Activated CD8-positive, alpha-beta memory T cell treated with anti-CD3 and anti-CD28 coated beads, Interleukin-2, amount 50 U/mL, for 24 hours (primary cell): ENCODE results near the gene DDX25.
A peak's percentile ranks its signal among the peaks of the same experiment; 100 is the strongest.
"Not testable (repeated sequence)": the region's sequence is repeated elsewhere in the genome, so short reads cannot be mapped to it uniquely, and the experiment has no call there.

Experiments
- DNase-seq: peaks from one replicate; pipeline ENCODE4 v3.0.0-alpha.2; 2020; ENCODE audit errors: extremely low read depth

DDX25 gene

DNA sequence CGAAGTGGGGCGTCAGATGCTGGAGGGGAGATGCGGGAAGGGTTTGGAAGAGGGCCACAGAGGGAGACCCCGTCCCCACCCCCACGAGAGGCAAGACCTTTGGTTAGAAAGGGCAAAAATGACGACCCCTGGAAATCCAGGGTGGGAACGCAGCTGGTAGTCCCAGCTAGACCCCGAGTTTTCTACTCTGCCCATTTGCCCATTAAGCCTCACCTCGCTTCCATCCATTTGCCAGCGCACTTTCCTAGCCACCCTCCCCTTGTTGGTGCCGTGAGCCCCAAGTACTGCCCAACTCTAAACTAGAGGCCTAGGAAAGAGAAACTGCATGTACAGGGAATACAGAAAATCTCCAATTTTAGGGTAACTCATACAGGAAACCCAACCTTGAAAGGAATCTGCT is 370 bp downstream of the DDX25 start:
- DNase-seq = no peak

GRCh38 chr11:125910226-125910849 is 6.0 kb downstream of the DDX25 start:
- no peak for DNase-seq

GRCh38 chr11:125914601-125915000 is 10.3 kb downstream of the DDX25 start:
- DNase-seq = not testable (repeated sequence)

- no peak for DNase-seq
Measured at GRCh38 chr11:125916683-125917347, 12.5 kb downstream of the DDX25 start.

- no peak for DNase-seq
Measured at GRCh38 chr11:125918140-125918840, 14.0 kb downstream of the DDX25 start.

DNA sequence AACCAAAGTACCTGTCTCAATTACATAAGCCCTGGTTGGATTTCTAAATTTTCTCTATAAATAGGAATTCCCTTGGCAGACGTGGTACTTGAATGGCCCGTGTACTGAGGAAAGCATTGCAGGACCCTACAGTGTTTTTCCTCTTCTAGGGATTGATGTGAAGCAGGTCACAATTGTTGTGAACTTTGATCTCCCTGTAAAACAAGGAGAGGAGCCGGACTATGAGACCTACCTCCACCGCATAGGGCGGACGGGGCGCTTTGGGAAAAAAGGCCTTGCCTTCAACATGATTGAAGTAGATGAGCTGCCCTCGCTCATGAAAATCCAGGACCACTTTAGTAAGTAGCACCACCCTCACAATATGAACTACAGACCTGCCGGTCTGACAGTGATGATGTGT is 16.7 kb downstream of the DDX25 start:
- DNase-seq = no peak

- no peak for DNase-seq
Measured at GRCh38 chr11:125922156-125922555, 17.8 kb downstream of the DDX25 start.

- DNase-seq = no peak
Measured at GRCh38 chr11:125923012-125923579, 18.8 kb downstream of the DDX25 start.

GRCh38 chr11:125923633-125924032 is 19.3 kb downstream of the DDX25 start:
- no peak for DNase-seq

DNA sequence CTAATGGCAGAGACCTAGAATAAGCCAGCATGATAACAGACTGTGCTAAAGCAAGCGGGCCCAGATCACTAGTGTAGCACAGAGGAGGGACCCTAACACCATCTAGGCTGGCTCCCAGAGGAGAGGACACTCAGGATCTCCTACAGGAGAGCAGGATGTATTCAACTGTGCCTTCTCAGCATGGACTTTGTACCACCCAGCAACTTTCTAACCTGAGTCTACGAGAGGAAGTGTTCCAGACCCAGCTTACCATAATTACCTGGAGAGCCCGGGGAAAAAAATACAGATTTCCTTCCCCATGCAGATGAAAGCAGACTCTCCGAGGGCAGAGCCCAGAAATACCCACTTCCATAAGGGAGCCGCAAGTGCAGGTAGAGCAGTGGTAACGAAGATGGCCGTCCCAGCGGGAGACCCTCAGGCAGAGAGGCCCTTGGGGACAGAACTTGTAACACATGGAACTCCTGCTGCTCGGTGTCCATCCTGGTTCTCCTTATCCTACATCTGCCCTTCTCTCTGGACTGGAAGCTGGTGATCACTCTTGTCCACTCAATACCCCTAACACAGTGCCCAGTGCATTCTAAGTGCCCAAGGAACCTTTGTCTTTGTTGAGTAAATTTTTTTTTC is 20.2 kb downstream of the DDX25 start:
- no peak for DNase-seq

DNA sequence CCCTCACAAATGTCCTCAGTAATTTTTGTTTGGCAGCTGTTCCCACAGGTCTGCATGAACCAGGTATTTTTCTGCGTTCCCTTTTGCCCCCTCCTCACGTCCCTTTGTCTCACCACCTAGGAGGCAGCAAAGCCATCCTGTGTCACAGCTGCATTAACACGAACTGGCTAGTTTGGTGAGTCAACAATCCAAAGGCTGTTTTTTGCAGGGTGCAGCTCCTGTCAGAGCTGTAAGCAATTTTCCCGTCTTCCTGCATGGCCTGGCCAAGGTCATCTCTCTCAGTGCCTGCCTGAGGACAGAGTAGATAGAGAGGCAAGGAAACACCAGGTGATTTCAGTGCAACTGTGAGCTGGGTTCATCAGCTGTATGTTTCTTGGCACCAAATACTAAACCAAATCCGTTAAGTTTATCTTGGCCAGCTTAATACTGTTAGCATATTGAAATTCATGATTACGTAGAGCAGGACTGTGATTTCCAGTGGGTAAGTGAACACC is 21.0 kb downstream of the DDX25 start:
- no peak for DNase-seq

GRCh38 chr11:125925804-125926203 is 21.5 kb downstream of the DDX25 start:
- no peak for DNase-seq

- no peak for DNase-seq
Measured at GRCh38 chr11:125926682-125927081, 22.4 kb downstream of the DDX25 start.

DNA sequence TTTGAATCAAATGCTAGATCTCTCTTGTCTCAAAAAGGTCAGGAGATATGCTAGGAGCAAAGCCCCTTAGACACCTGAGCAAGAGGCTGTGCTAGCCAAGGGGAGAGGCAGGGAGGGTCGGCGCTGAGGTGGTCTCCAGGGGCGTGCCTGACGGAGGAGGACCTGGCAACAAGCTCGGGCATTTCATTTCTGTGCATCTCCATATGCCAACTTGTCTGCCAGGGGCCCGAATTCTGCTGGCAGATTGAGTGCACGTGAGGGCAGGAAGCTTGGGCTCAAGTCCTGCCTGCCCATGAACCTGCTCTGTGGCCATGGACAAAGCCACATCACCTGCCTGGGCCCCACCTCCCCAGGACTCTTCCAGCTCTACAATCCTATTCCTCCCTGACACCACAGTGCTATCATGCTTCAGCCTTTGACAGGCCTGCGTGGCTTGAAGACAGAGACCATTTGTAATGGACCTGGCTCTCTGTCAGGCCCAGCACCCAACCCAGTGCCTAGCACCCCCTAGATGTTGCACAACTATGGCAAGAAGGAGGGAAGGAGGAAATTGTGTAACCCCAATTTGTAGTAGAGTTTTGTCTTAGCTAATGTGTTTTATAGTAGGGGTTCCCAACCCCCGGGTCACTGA is 25.3 kb downstream of the DDX25 start:
- no peak for DNase-seq

- DNase-seq = no peak
Measured at GRCh38 chr11:125930076-125930450, 25.8 kb downstream of the DDX25 start.

- no peak for DNase-seq
Measured at GRCh38 chr11:125931116-125931515, 26.8 kb downstream of the DDX25 start.

DNA sequence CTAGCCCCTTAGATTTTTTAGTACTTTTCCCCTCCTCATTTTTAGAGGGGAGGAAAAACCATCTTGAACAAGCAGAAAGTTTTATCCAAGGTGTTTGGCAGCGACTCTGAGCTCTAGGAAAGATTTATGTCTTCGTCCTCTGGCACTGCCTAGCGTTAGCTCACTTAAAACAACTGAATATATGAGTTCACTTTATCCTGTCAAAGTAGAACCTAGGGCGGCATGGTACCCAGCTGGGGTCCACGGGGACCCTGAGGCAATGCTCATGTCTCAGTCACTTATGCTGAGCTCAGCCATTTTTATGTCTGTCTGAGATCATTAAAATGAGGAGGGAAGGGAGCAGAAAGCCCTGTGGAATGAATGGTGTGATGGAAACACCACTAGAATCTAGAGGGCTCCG is 27.4 kb downstream of the DDX25 start:
- DNase-seq = no peak

DNA sequence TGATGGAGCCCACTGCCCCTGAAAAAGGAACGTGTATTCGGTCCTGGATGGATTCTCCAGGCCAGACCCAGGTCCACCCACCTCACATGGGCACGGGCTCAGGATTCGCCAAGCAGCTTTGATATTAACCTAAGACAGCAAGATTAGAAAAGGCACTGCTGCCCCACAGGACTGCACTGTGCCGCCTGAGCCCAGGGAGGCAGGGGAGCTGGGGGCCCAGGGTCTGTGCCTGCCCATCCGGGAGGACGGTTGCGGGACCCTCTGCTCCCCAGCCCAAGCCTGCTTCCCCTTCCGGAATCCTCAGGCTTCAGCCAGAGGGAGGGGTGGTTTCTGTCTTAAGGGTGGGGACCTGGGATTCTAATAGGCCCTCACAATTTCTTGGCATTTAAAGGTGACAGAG is 28.0 kb downstream of the DDX25 start:
- DNase-seq = no peak

DNA sequence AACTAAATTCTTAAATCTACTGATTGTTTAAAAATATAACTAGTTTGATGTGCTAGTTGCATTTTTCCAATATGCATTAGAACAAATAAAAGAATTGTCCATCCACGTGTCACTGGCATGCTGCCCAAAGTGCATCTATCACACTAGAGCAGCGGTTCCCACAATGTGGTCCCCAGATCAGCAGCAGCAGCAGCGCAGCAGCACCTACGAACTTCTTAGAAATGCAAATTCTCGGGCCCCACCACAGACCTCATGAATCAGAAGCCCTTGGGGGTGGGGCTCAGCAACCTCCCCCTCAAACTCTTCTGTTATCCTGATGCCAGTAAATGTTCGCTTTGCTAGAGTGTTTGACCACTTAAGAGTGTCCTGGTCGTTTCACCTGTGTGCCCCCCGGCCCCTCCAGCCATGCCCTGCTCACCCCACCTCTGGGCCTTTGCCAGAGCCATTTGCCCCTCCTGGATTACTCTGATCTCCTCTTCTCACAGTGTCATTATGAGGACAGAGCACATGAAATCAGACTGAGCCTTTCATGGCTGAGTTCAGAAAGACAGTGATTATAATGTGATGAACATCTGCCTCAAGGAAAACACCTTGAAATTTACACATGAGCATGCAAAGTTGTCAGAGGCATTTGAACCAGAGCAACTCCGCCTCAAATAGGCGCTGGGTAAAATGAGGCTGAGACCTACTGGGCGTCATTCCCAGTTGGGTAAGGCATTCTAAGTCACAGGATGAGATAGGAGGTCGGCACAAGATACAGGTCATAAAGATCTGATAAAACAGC is 28.9 kb downstream of the DDX25 start:
- peak; percentile 5 for DNase-seq

DNA sequence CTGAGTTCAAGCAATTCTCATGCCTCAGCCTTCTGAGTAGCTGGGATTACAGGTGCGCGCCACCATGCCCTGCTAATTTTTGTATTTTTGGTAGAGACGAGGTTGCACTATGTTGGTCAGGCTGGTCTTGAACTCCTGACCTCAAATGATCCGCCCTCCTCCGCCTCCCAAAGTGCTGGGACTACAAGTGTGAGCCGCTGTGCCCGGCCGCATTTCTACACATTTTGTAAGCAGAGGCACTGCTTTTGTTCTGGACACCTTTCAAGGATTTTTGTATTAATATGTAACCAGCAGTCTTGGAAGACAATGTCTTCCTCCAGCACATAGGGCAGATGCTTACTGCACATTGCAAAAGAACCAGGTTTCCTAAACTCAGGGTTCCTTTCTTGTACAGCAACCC is 30.2 kb downstream of the DDX25 start:
- no peak for DNase-seq

DNA sequence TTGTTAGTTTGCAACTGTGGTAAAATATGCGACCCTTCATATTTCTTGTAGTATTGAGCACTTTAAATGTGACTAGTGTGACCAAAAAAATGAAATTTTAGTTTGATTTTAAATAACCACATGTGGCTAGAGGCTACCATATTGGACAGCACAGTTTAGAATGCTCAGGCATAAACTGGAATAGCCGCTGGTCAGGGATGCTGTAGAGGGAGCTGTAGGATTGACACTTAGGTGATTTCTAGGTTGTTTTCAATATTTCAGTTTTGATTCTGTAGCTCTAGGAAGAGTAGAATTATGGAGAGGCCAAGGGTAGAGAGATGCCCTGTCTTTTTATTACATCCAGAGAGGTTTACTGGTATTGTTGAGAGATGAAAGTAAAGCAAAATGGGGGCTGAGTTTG is 30.7 kb downstream of the DDX25 start:
- no peak for DNase-seq
